CD4-positive, alpha-beta memory T cell (primary cell): ENCODE measurements around the gene INCA1. TPM values are rescaled to one million over a fixed set of nuclear protein-coding genes. Genes with fewer than 3 reads are reported as not detected.
A peak's percentile ranks its signal among the peaks of the same experiment; 100 is the strongest.

Experiments used
- CTCF ChIA-PET: fragments of 350-600 bp; sonication (Branson Sonifier 250); formaldehyde crosslinking; loops from one replicate; lab custom pipeline; 2021; ENCODE audit warnings: inconsistent platforms; ENCODE audit not compliant: partially characterized antibody; lab: Charles Lee
- POLR2A ChIA-PET: fragments of 350-600 bp; sonication (Branson Sonifier 250); formaldehyde crosslinking; loops from one replicate; lab custom pipeline; 2021; ENCODE audit not compliant: partially characterized antibody; lab: Charles Lee
- DNase-seq, 5 donors: peaks; one replicate each; pipeline versions ENCODE4 v3.0.0 to v3.0.0-alpha.2; 2020 to 2022; ENCODE audit warnings: mixed read lengths in 1 of 5
- H3K27ac ChIP-seq: one replicate; pipeline ENCODE4 v1.7.0; 2013; ENCODE audit warnings: low read depth, low read length
- H3K27me3 ChIP-seq: 2 replicates; pipeline ENCODE4 v1.7.0; 2013; ENCODE audit warnings: mild to moderate bottlenecking, low read length, moderate library complexity; ENCODE audit not compliant: insufficient read depth
- H3K36me3 ChIP-seq: 2 replicates; pipeline ENCODE4 v1.7.0; 2013; ENCODE audit warnings: mild to moderate bottlenecking, low read length, moderate library complexity; ENCODE audit not compliant: insufficient read depth
- H3K4me1 ChIP-seq: 2 replicates; pipeline ENCODE4 v1.7.0; 2013; ENCODE audit warnings: mild to moderate bottlenecking, low read length, moderate library complexity; ENCODE audit not compliant: insufficient read depth
- H3K4me3 ChIP-seq, 2 donors: one replicate each; pipeline ENCODE4 v1.7.0; 2013; ENCODE audit warnings: low read length in 2 of 2, mild to moderate bottlenecking in 1 of 2
- H3K9me3 ChIP-seq, 2 donors: one replicate each; pipeline ENCODE4 v1.7.0; 2013; ENCODE audit warnings: low read length in 2 of 2, control low read depth in 1 of 2; ENCODE audit not compliant: control insufficient read depth in 1 of 2
- H3K27ac Mint-ChIP-seq, 7 donors: one replicate each; pipeline ENCODE4 v1.8.0; 2020 to 2021; ENCODE audit warnings: mixed read lengths in 7 of 7, mild to moderate bottlenecking in 6 of 7, inconsistent platforms in 3 of 7, moderate library complexity in 3 of 7
- H3K27me3 Mint-ChIP-seq, 2 donors: one replicate each; pipeline ENCODE4 v1.8.0; 2020 to 2021; ENCODE audit warnings: mixed read lengths in 2 of 2
- H3K36me3 Mint-ChIP-seq, 2 donors: one replicate each; pipeline ENCODE4 v1.8.0; 2020 to 2021; ENCODE audit warnings: mixed read lengths in 2 of 2, inconsistent platforms in 1 of 2, mild to moderate bottlenecking in 1 of 2
- H3K4me1 Mint-ChIP-seq, 4 donors: one replicate each; pipeline ENCODE4 v1.8.0; 2020 to 2021; ENCODE audit warnings: mixed read lengths in 4 of 4, mild to moderate bottlenecking in 1 of 4
- H3K4me3 Mint-ChIP-seq, 8 donors: one replicate each; pipeline ENCODE4 v1.8.0; 2020 to 2021; ENCODE audit warnings: mixed read lengths in 8 of 8, mild to moderate bottlenecking in 7 of 8, moderate library complexity in 6 of 8, inconsistent platforms in 3 of 8
- H3K9me3 Mint-ChIP-seq, 8 donors: one replicate each; pipeline ENCODE4 v1.8.0; 2020 to 2021; ENCODE audit warnings: mixed read lengths in 8 of 8, mild to moderate bottlenecking in 5 of 8, inconsistent platforms in 3 of 8, moderate library complexity in 1 of 8
- intact Hi-C: fragments of 100-400 bp; cut with micrococcal nuclease; formaldehyde crosslinking; loops from one replicate; pipeline ENCODE4 v1.15.1; 2023
- polyA plus RNA-seq, 2 donors: library from polyadenylated mRNA; unstranded; fragments of 300-500 nt; fragmentation: Illumina TruSeq; gene quantifications; one replicate each; pipeline ENCODE4 v1.2.3, GENCODE V29; 2021
- total RNA-seq, 2 experiments: library from RNA; stranded (reverse); gene quantifications; one replicate each; pipeline ENCODE4 v1.2.3, GENCODE V29; 2021

INCA1 gene
- total and polyA plus RNA-seq, 4 experiments from 2014 or later = 0.26 to 0.71 (median 0.51) TPM

DNA sequence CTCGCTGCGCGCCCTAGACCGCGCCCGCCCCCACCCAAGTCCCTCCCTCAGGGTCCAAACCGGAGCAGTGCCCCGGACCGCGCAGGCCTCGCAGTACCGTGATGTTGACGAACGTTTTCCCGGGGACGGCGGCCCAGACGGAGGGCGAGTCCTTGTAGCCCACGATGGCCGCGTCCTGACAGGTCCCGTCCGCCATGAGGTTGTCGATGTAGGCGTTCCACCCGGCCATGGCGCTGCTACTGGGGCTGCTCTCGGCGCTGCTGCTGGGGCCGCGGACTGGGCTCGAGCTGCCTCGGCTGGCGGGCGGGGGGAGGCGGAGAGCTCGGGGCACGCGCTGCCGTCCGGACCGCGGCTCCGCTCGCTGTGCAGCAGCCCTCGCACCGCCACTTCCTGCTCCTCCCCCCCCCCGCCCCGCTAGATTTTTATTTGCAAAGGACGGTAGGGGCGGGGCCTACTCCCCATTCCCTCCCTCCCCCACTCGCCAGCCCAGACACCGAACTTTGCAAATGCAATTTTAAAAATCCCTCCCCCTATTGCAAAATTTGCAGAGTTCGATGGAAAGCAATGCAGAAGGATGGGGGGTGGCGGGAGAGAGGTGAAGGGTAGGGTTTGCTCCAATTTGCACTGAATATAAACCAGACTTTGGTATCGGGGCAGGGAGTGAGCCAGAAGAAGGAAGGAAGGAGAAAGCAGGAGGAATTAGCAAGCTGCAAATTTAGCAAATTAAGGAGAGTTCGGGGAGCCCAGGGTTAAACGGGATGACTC is 49.0 kb downstream of the INCA1 start, which contains the start of gene PFN1:
TSS of gene PFN1 (minus strand) at position 365 of the 765 bp plus-strand sequence. CDS start at position 229, 136 bp downstream.
- peak within 1 kb of the TSS; percentile 95 to 100 (median 99) for H3K4me3 Mint-ChIP-seq
- H3K27ac ChIP-seq = peak within 1 kb of the TSS; percentile 94
- peaks cover 25 to 66% (median 43%) of the 10 kb centered on the region in 4 donors for H3K4me1 Mint-ChIP-seq
- H3K36me3 Mint-ChIP-seq = peaks cover 31 to 42% of the 10 kb centered on the region in 2 donors
- H3K9me3 ChIP-seq = no peaks in the 10 kb centered on the region
- POLR2A ChIA-PET = interaction anchor here (0.8 to 25.3 kb wide), 22 partner anchors 9 to 805 kb away, joined by 3 to 973 read pairs (median 6); partner anchors contain the start of genes ARRB2, C17orf107, CAMTA2 and CHRNE
- peaks cover 30% of the 10 kb centered on the region for H3K36me3 ChIP-seq
- no peaks in the 10 kb centered on the region for H3K27me3 Mint-ChIP-seq
- H3K27ac Mint-ChIP-seq = peak within 1 kb of the TSS; percentile 92 to 100 (median 98)
- CTCF ChIA-PET = interaction anchor here (0.8 to 2.9 kb wide), 2 partner anchors 19 to 39 kb away, joined by 3 to 15 read pairs; partner anchors contain the start of gene SPAG7
- intact Hi-C loops = loop anchor here (1.0 to 2.0 kb wide), 3 partner anchors 8 to 238 kb away; partner anchors contain the start of genes ARRB2, INCA1, KIF1C and RNF167
- peak within 1 kb of the TSS; percentile 76 to 94 for H3K4me3 ChIP-seq
- no peaks in the 10 kb centered on the region for H3K27me3 ChIP-seq
- H3K9me3 Mint-ChIP-seq = peaks cover 0 to 2% (median 0%) of the 10 kb centered on the region in 8 donors
- peaks cover 49% of the 10 kb centered on the region for H3K4me1 ChIP-seq
- peak; percentile 90 to 94 (median 91) for DNase-seq

DNA sequence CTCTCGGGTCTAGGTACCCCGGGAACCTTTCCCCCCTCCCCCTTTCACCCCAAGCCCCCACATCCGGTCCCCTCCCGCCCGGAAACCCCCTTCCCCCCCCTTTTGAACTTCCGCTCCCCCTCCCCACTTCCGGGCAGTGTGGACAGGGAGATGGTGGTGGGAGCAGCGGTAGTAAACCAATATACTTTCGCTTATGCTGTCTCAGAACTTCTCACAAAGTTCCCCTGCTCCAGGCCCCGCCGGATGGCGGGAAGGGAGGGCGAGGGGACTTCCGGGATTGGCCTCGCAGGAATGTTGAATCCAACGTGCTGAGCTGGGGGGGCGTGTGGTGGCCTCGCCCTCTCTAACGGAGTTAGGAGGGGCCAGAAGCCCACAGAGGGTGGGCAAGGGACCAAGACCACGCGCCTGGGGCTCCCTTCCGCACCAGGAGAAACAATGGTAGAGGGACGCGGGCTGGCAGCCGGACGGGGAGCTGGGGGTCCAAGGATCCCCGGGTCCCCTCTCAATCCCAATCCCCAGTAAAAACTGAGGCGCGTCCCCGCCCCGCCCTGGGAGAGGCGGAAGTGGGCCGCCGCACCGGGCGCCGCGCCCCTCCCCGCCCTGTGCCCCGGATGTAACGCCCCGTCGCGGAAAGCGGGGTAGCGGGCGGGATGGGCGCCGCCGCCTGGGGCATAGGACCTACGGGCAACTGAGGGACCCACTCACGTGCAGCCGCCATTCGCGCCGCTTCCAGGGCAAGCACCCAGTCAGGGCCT is 49.7 kb downstream of the INCA1 start:
- Mint-ChIP-seq H3K9me3 (peaks cover 0 to 2% (median 0%) of the 10 kb centered on the region in 8 donors), H3K4me1 (peaks cover 32 to 73% (median 51%) of the 10 kb centered on the region in 4 donors), H3K36me3 (peaks cover 37 to 50% of the 10 kb centered on the region in 2 donors), H3K27me3 (no peaks in the 10 kb centered on the region), H3K4me3 (peak overlapping the region; percentile 95 to 100 (median 99)), H3K27ac (peak overlapping the region; percentile 91 to 97 (median 96))
- no peaks in the 10 kb centered on the region for H3K9me3 ChIP-seq
- peak overlapping the region; percentile 76 to 94 for H3K4me3 ChIP-seq
- ChIA-PET CTCF (interaction anchor here (1.9 to 2.9 kb wide), 2 partner anchors 20 to 38 kb away, joined by 7 to 15 read pairs; partner anchors contain the start of gene SPAG7), POLR2A (interaction anchor here (0.7 to 25.3 kb wide), 22 partner anchors 8 to 805 kb away, joined by 3 to 973 read pairs (median 6); partner anchors contain the start of genes ARRB2, C17orf107, CAMTA2 and CHRNE)
- no peaks in the 10 kb centered on the region for H3K27me3 ChIP-seq
- DNase-seq = peak; percentile 55 to 76 (median 66)
- H3K36me3 ChIP-seq = peaks cover 37% of the 10 kb centered on the region
- peak overlapping the region; percentile 94 for H3K27ac ChIP-seq
- intact Hi-C loops = loop anchor here (1.0 to 2.0 kb wide), 3 partner anchors 7 to 237 kb away; partner anchors contain the start of genes ARRB2, INCA1, KIF1C and RNF167
- H3K4me1 ChIP-seq = peaks cover 56% of the 10 kb centered on the region

DNA sequence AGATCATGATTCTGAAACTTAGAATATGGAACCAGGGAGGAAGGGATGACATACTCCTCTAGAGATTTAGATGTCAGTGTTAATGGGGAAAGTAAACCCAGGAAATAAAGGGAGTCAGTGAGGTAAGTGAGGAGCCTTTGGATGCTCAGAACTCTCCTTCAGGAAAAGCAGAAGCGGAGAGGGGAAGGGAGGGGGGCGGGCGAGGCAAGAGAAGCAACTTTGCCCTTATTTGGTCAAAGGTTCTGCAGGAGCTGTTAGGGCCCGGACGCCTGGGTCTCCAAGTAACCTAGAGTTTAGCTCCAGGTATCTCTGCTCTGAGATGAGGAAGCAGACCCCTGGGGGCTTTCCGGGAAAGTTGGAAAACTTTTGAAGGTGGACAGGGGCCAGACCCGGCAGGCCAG is 50.3 kb downstream of the INCA1 start:
- Histone ChIP-seq H3K27ac (peak overlapping the region; percentile 94), H3K27me3 (no peaks in the 10 kb centered on the region), H3K4me3 (peak overlapping the region; percentile 63 to 94), H3K4me1 (peaks cover 62% of the 10 kb centered on the region), H3K9me3 (no peaks in the 10 kb centered on the region), H3K36me3 (peaks cover 41% of the 10 kb centered on the region)
- peaks cover 36 to 79% (median 56%) of the 10 kb centered on the region in 4 donors for H3K4me1 Mint-ChIP-seq
- no peaks in the 10 kb centered on the region for H3K27me3 Mint-ChIP-seq
- DNase-seq = no peak
- peak overlapping the region; percentile 85 to 96 (median 94) for H3K27ac Mint-ChIP-seq
- POLR2A ChIA-PET = interaction anchor here (0.7 to 25.3 kb wide), 19 partner anchors 8 to 804 kb away, joined by 3 to 973 read pairs (median 7); partner anchors contain the start of genes ARRB2, C17orf107, CAMTA2 and CHRNE
- CTCF ChIA-PET = interaction anchor here (1.9 to 2.9 kb wide), 2 partner anchors 20 to 38 kb away, joined by 7 to 15 read pairs; partner anchors contain the start of gene SPAG7
- H3K4me3 Mint-ChIP-seq = peak overlapping the region; percentile 95 to 100 (median 99)
- peaks cover 0 to 2% (median 0%) of the 10 kb centered on the region in 8 donors for H3K9me3 Mint-ChIP-seq
- peaks cover 43 to 52% of the 10 kb centered on the region in 2 donors for H3K36me3 Mint-ChIP-seq
- intact Hi-C loops = no loop called here

DNA sequence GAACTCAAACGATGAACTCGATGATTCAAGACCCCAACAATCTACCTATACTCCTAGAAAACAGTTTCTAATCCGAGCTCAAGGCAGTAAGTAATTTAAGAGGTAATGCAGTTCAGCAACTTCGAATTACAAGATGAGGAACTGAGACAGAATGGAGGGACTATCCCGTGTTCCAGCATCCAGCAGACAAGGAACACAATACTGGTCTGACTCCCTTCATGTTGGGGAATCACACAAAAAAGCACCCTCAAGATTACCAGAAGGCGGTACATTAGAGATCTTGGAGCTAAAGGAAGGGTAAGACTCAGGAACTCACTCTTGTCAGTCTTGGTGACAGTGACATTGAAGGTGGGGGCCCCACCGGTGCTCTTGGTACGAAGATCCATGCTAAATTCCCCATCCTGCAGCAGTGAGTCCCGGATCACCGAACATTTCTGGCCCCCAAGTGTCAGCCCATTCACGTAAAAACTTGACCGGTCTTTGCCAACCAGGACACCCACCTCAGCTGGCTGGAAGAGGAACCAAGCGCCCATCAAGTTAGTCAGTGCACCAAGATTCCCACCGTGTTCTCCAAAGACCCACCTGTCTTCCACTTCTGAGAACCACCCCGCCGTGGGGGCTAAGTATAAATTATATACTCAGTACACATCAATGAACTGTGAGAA is 50.9 kb downstream of the INCA1 start:
- Mint-ChIP-seq H3K27ac (peak overlapping the region; percentile 85 to 96 (median 94)), H3K9me3 (peaks cover 0 to 2% (median 0%) of the 10 kb centered on the region in 8 donors), H3K4me3 (peak overlapping the region; percentile 95 to 100 (median 99)), H3K4me1 (peaks cover 42 to 85% (median 59%) of the 10 kb centered on the region in 4 donors), H3K27me3 (no peaks in the 10 kb centered on the region), H3K36me3 (peaks cover 47 to 57% of the 10 kb centered on the region in 2 donors)
- Histone ChIP-seq H3K27me3 (no peaks in the 10 kb centered on the region), H3K27ac (peak overlapping the region; percentile 94), H3K9me3 (no peaks in the 10 kb centered on the region), H3K4me3 (peak overlapping the region; percentile 63 to 94), H3K4me1 (peaks cover 68% of the 10 kb centered on the region), H3K36me3 (peaks cover 41% of the 10 kb centered on the region)
- CTCF ChIA-PET = interaction anchor here (1.0 to 2.9 kb wide), 4 partner anchors 21 to 41 kb away, joined by 3 to 15 read pairs (median 6); partner anchors contain the start of genes CAMTA2 and SPAG7
- DNase-seq = no peak
- POLR2A ChIA-PET = interaction anchor here (0.7 to 25.3 kb wide), 14 partner anchors 7 to 803 kb away, joined by 3 to 973 read pairs (median 12); partner anchors contain the start of genes C17orf107, CAMTA2, CHRNE and CYB5D2
- intact Hi-C loops = no loop called here

DNA sequence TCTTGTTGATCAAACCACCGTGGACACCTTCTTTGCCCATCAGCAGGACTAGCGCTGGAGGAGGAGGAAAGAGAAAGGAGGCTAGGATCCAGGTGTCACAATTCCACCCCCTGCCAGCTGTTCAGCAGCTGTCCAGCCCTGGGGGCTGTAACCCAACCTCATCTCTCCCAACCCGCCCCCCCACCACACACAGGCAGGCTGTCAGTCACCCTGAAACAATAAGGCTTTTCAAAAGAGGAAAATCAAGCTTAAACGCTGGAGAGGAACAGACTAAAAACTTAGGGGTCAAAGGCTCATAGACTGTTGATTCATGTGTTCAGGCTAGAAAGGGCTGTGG is 51.4 kb downstream of the INCA1 start:
- Mint-ChIP-seq H3K4me1 (peaks cover 46 to 85% (median 61%) of the 10 kb centered on the region in 4 donors), H3K4me3 (peak overlapping the region; percentile 95 to 100 (median 99)), H3K9me3 (peaks cover 0 to 2% (median 0%) of the 10 kb centered on the region in 8 donors), H3K36me3 (peaks cover 52 to 62% of the 10 kb centered on the region in 2 donors), H3K27me3 (no peaks in the 10 kb centered on the region), H3K27ac (peak overlapping the region; percentile 92 to 97 (median 95))
- Histone ChIP-seq H3K27me3 (no peaks in the 10 kb centered on the region), H3K9me3 (no peaks in the 10 kb centered on the region), H3K4me3 (peak overlapping the region; percentile 63 to 94), H3K4me1 (peaks cover 66% of the 10 kb centered on the region), H3K36me3 (peaks cover 41% of the 10 kb centered on the region), H3K27ac (peak overlapping the region; percentile 94)
- DNase-seq = no peak
- POLR2A ChIA-PET = interaction anchor here (1.0 to 25.3 kb wide), 12 partner anchors 6 to 231 kb away, joined by 3 to 973 read pairs (median 14); partner anchors contain the start of genes C17orf107, CAMTA2, CHRNE and INCA1
- CTCF ChIA-PET = interaction anchor here (1.0 to 1.9 kb wide), 3 partner anchors 22 to 42 kb away, joined by 3 to 7 read pairs (median 5); partner anchors contain the start of genes CAMTA2 and SPAG7
- intact Hi-C loops = no loop called here
